ENCODE results near the gene CTTNBP2NL.
"Not testable (repeated sequence)": the region's sequence is repeated elsewhere in the genome, so short reads cannot be mapped to it uniquely, and the experiment has no call there.

The CTTNBP2NL gene

DNA sequence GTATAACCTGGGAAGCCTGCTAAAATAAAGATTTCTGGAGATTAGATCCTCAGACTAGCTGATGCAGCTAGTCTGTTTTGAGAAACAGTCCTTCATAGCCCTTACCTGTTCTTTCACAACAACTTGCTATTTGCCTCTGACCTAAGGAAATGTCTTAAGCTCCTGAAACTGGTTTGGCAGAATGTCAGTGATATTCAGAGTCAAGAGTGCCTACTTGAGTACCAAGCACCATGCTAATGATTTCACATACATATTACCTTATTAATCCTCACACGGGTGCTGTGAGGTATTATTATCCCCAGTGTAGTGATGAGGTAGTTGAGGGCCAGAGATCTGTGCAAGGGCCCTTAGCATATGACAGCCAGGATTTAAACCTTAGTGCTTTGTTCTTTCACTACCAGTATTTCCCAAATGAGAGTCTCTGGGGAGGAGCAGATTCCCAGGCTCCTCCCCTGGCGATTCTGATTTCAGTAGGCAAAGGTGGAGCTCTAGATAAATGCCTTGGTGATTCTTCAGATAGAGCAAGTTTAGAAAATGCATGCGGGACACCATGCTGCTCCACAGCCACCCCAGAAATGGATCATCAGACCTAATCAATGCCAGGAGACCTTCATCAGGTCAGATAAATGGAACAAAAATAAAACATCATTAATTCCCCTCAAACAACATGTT lies 65.3 kb downstream of the CTTNBP2NL start:
- no peak for DNase-seq (ENCODE audit: low read depth in 2 of 2)

DNA sequence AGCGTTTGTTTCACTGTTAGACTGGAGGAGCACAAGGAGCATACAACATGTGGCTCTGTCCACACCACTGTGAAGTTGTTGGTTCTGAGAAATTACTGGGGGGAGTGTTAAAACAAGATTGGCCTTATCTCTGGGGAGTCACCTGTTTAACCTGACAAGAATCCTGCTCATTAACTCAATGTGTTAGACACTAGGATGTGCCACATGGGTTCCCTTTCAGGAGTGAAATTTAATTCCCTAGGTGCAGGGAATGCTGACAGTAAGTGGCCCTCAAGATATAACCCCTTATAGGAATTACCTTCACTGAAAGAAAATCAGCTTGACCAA lies 66.9 kb downstream of the CTTNBP2NL start:
- DNase-seq (ENCODE audit: low read depth in 2 of 2) = no peak

GRCh38 chr1:112464501-112464900 lies 68.5 kb downstream of the CTTNBP2NL start:
- DNase-seq (ENCODE audit: low read depth in 2 of 2) = no peak

DNA sequence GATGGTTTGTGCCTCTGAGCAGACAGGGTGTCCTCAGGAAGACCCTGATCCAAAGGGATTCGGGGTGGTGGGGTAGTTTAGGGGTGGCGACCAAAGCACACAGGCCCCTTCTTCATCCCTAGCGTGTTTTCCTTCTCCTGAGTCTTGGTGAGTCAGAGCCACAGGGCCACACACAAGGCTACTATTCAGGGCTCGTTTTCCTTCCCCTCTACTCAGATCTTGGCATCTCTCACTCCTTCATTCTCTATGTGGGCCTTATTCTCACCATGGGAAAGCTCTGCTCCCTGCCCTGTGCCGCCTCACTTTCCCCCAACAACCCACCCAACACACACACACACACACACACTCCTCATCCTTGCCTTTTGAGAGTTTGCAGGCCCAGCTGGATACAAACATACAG lies 69.1 kb downstream of the CTTNBP2NL start:
- no peak for DNase-seq (ENCODE audit: low read depth in 2 of 2)

- peak; percentile 84 to 86 for DNase-seq (ENCODE audit: low read depth in 2 of 2)
These were observed 70.2 kb downstream of the CTTNBP2NL start for GRCh38 chr1:112466078-112466660.

GRCh38 chr1:112470324-112470723 lies 74.3 kb downstream of the CTTNBP2NL start:
- not testable (repeated sequence) for DNase-seq (ENCODE audit: low read depth in 2 of 2)

GRCh38 chr1:112470966-112471365 lies 75.0 kb downstream of the CTTNBP2NL start:
- DNase-seq (ENCODE audit: low read depth in 2 of 2) = no peak

DNA sequence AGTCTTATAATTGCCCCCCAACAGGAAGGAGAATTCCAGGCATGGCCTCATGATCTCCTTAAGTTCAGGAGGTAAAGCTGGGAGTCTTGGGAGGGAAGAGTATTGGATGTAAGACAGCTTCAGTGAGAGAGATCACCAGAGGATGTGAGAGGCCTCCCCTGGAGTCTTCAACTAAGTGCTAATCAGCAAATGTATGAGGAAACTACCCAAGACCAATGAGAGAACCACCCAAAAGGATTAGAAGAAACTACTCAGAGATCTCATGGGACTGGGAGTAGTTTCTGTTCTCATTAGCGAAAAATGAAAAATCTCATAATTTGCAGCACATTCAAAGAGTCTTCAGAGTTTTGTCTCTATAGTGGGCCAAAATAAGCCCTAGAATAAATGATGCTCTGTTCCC lies 76.1 kb downstream of the CTTNBP2NL start:
- DNase-seq (ENCODE audit: low read depth in 2 of 2) = no peak

DNA sequence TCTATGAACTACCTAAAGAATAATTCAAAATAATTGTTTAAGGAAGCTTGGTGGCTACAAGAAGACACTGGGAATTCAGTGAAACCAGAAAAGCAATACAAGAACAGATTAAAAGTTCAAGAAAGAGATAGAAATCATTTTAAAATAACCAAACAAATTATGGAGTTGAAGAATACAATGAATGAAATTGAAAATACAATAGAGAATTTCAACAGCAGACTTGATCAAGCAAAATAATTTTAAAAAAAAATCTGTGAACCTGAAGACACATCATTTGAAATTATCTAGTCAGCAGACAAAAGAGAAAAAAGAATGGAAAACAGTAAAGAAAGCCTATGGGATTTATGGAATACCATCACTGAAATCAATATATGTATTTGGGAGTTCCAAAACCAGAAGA lies 81.5 kb downstream of the CTTNBP2NL start:
- DNase-seq (ENCODE audit: low read depth in 2 of 2) = no peak

DNA sequence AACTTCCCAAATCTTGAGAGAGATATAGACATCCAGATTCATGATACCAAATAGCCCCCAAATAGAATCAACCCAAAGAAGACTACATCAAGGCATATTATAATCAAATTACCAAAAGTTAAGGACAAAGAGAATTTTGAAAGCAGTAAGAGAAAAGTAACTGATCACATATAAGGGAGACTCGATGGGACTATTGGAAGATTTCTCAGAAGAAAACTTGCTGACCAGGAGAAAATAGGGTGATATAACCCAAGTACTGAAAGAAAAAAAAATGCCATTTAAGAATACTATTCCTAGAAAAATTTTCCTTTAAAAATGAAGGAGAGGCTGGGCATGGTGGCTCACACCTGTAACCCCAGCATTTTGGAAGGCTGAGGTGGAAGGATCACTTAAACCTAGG lies 82.3 kb downstream of the CTTNBP2NL start:
- no peak for DNase-seq (ENCODE audit: low read depth in 2 of 2)

DNA sequence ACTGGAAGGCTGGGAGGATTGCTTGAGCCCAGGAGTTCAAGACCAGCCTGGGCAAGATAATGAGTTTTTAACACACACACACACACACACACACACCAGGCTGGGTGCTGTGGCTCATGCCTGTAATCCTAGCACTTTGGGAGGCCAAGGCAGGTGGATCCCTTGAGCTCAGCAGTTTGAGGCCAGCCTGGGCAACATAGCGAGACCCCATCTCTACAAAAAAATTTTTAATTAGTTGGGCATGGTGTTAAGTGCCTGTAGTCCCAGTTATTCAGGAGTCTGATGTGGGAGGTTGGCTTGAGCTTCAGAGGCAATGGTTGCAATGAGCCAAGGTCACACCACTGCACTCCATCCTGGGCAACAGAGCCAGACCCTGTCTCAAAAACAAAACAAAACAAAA lies 90.0 kb downstream of the CTTNBP2NL start:
- DNase-seq (ENCODE audit: low read depth in 2 of 2) = not testable (repeated sequence)

GRCh38 chr1:112487686-112488085 lies 91.7 kb downstream of the CTTNBP2NL start:
- DNase-seq (ENCODE audit: low read depth in 2 of 2) = not testable (repeated sequence)

GRCh38 chr1:112488141-112488540 lies 92.1 kb downstream of the CTTNBP2NL start:
- DNase-seq (ENCODE audit: low read depth in 2 of 2) = no peak

- DNase-seq (ENCODE audit: low read depth in 2 of 2) = no peak
These were observed 96.1 kb downstream of the CTTNBP2NL start for GRCh38 chr1:112492076-112492475.

GRCh38 chr1:112493351-112493750 lies 97.3 kb downstream of the CTTNBP2NL start:
- no peak for DNase-seq (ENCODE audit: low read depth in 2 of 2)

- no peak for DNase-seq (ENCODE audit: low read depth in 2 of 2)
These were observed 100.3 kb downstream of the CTTNBP2NL start for GRCh38 chr1:112496290-112496689.

DNA sequence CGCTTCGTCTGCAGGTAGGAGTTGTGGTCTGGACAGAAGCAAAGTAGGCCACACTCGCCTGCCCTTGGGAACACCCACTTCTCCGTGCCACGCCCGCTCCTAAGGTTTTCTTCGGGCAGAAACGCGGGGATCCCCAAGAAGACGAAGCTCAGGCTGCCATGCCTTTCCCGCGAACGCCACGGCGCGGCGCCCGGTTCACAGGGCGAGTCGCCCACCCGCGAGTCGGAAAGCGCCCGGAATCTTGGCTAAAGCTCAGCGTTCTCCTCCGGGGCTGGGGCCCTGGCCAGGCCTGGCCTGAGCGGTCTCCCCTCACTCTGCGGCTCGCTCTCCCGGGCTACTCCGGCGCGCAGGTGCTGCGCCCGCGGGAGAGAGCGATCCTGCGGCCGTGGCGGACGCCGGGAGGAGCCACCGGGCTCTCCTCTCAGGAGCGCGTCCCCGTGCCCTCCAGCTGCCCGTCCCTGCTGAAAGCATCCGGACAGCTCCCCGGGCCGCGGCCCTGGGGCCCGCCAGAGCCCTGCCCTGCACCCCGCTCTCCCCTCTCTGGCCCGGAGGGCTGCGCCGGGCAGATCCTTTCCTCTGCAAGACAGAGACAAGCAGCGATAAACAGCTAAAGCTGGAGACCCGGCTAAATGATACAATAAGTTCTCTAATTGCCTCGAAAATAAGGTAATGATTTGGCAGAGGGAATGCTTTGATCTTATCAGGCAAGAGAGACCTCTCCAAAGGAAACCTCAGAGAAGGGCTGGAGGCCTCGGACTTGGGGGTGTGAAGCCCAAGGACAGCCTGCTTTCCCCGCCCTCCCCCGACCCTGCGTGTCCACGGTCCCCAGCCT lies 106.0 kb downstream of the CTTNBP2NL start:
- peak; percentile 35 to 56 for DNase-seq (ENCODE audit: low read depth in 2 of 2)

DNA sequence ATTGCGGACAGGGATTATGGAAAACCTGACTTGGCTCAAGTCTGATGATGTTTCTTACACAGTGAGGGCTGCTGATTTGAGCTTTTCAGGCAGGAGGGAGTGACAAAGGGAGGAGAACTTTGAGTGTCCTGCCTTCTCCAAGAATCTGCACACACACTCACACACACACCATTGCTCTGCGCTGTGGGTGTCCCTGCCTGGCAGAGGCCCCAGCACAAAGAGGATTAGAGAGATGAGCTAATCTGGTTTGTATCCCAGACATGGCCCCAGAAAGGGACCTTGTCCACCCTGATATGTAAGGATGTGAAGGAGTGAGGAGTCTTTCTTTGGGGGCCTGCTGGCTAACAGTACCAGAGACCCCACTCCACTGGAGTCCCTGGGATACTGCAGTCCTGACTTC lies 106.8 kb downstream of the CTTNBP2NL start:
- no peak for DNase-seq (ENCODE audit: low read depth in 2 of 2)

DNA sequence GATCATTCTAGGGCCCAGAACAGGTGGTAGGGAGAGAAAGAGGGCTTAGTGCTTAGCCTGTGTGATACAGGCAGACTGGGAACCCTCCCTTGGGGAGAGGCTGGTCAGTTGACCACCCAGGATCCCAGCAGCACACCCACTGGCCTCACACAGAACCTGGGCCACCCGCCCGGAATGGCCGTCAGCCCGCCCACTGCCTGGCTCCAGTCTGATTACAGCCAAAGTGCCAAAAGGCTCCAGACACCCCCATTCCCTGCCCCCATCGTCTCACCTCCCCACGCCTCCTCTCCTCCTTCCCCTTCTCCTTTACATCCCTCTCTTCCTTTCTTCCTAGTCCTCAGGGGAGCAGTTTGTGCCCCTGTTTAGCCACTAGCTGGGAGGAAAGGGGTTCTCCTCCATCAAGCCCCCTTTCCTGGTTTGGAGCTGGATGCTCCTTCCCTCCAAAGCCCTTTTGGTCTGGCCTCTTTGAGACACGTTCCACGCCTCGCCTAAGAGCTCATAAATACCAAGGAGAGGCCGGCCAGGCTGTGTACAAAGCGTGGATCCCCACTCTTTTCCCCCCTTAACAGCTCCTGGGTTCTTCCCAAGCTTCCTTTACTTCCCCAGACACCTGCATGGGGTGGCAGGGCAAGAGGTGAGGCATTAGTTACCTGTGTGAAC lies 108.1 kb downstream of the CTTNBP2NL start:
- no peak for DNase-seq (ENCODE audit: low read depth in 2 of 2)

GRCh38 chr1:112504661-112505399 lies 108.8 kb downstream of the CTTNBP2NL start:
- no peak for DNase-seq (ENCODE audit: low read depth in 2 of 2)

- DNase-seq (ENCODE audit: low read depth in 2 of 2) = no peak
These were observed 109.4 kb downstream of the CTTNBP2NL start for GRCh38 chr1:112505400-112505785.

DNA sequence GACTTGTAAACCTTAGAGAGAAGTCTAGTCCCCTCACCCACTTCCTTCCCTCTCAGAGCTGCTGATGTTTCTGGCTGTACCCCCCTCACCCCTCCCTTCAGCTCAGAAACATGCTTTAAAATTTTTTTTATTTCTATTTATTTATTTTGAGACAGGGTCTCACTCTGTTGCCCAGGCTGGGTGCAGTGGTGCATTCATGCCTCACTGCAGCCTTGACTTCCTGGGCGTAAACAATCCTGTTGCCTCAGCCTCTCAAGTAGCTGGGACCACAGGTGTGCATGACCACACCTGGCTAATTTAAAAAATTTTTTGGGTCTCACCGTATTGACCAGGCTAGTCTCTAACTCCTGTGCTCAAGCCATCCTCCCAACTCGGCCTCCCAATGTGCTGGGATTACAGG lies 109.9 kb downstream of the CTTNBP2NL start:
- DNase-seq (ENCODE audit: low read depth in 2 of 2) = no peak

All from stimulated activated CD4-positive, alpha-beta T cell treated with anti-CD3 and anti-CD28 coated beads, Interleukin-4, amount 100 ng/mL, for 48 hours (primary cell).